HG02798 (cell line): ENCODE measurements around the gene PLD5.
"Not testable (repeated sequence)": the region's sequence is repeated elsewhere in the genome, so short reads cannot be mapped to it uniquely, and the experiment has no call there.

ENCODE experiments used
- ATAC-seq: cut with Tn5 transposase; IDR thresholded peaks from one replicate; pipeline ENCODE4 v1.9.1; 2021; ENCODE audit warnings: mild to moderate bottlenecking; ENCODE audit not compliant: unreplicated experiment, poor library complexity

PLD5 gene

DNA sequence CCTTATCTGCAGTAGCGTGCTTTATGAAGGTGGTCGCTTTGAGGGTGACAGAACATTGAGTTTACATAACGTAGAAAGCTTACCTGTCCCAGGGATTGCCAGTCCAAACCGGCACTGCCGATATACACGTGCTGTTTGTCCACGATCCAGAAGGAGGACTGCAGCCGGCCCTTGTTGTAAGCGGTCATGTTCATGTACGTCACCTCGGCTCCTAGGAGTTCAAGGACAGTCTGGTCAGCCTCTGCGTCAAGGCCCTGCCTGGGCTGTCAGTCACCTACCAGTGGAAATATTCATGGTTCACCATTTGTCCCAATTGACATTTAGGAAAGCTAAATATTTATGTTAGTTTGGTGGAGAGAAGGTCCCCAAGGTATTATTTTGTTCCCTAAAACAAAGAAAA, 304.6 kb downstream of the PLD5 start:
- no peak for ATAC-seq

- no peak for ATAC-seq
Measured at GRCh38 chr1:242219298-242219901, 305.1 kb downstream of the PLD5 start.

- ATAC-seq = no peak
Measured at GRCh38 chr1:242216368-242216767, 308.1 kb downstream of the PLD5 start.

GRCh38 chr1:242214455-242214854, 310.0 kb downstream of the PLD5 start:
- ATAC-seq = not testable (repeated sequence)

GRCh38 chr1:242212961-242213360, 311.5 kb downstream of the PLD5 start:
- not testable (repeated sequence) for ATAC-seq

DNA sequence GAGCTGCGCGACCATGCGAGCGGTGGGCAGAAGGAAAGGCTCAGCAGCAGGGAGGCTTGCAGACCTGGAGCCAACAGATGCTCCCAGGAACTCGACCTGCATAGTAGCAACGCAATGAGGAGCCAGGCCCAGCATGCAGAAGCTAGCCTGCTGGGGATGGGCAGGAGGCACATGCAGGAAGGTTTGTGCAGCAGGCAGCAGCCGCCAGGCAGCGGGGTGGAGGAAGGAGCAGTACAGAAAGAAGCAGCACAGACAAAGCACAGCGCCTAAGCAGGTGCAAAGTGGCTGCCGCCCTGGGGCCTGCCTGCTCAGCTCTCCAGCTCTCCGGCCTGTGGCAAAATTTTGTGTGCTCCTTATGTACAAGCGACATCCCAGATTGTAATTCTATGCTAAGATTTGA, 312.1 kb downstream of the PLD5 start:
- ATAC-seq = no peak

- ATAC-seq = no peak
Measured at GRCh38 chr1:242211254-242212022, 313.1 kb downstream of the PLD5 start.

GRCh38 chr1:242210316-242210715, 314.2 kb downstream of the PLD5 start:
- ATAC-seq = not testable (repeated sequence)

GRCh38 chr1:242209063-242209462, 315.4 kb downstream of the PLD5 start:
- ATAC-seq = no peak

DNA sequence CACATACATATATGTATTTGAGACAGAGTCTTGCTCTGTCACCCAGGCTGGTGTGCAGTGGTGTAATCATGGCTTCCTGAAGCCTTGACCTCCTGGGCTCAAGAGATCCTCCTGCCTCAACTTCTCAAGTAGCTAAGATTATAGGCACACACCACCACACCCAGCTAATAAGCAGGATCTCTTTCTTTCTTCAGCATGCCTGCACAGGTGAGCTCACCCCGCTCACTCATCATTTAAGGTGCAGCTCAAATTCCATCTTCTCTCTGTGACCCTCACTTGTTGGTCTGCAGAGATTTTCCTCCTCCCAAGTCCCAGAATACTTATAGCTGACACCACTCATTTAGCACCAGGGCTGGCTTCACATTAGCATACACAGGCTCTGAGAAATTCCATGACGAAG, 316.5 kb downstream of the PLD5 start:
- no peak for ATAC-seq

DNA sequence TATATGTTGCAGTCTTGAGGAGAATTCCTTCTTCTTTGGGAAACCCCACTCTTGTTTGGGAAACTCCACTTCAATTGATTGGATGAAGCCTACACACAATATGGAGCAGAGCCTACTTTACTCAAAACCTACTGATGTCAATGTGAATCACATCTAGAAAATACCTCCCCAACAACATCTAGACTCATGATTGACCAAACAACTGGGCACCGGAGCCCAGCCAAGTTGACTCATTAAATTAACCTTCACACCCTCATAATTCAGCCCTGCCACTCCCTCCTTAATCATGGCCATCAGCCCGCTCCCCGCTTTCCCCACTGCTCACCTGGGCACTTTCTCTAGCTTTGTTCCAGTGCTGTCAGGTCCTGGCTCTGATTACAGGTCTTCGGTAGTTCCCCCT, 317.5 kb downstream of the PLD5 start:
- ATAC-seq = no peak

- no peak for ATAC-seq
Measured at GRCh38 chr1:242205622-242206489, 318.6 kb downstream of the PLD5 start.

- ATAC-seq = no peak
Measured at GRCh38 chr1:242203262-242203661, 321.2 kb downstream of the PLD5 start.

GRCh38 chr1:242201090-242201489, 323.4 kb downstream of the PLD5 start:
- no peak for ATAC-seq

DNA sequence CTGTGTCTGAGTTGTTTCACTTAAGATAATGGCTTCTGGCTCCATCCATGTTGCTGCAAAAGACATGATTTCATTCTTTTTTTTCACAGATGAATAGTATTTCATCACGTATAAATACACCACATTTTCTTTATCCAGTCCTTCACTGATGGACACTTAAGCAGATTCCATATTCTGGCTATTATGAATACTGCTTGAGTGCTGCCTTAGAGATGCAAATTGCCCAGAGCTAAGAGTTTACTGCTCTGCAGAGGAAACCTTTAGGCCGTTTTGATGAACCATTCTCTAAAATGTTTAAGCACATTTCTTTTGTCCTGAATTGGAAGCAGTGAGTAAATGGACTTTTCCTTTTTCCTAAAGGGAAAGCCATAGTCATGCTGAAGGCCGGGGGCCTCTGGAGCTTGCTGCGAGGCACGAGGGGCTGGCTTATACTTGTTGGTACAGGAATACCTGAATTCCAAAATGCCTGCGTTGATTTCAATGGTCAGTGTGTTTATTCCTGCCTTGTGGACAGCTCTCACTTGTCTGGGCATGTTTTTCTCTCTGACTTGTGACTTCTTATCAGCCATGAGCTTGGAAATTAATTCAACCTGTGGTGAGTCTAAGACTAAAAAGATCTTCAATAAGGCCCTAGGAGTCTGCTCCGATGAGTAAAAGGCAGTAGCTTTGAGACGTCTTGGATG, 324.6 kb downstream of the PLD5 start:
- ATAC-seq = no peak

DNA sequence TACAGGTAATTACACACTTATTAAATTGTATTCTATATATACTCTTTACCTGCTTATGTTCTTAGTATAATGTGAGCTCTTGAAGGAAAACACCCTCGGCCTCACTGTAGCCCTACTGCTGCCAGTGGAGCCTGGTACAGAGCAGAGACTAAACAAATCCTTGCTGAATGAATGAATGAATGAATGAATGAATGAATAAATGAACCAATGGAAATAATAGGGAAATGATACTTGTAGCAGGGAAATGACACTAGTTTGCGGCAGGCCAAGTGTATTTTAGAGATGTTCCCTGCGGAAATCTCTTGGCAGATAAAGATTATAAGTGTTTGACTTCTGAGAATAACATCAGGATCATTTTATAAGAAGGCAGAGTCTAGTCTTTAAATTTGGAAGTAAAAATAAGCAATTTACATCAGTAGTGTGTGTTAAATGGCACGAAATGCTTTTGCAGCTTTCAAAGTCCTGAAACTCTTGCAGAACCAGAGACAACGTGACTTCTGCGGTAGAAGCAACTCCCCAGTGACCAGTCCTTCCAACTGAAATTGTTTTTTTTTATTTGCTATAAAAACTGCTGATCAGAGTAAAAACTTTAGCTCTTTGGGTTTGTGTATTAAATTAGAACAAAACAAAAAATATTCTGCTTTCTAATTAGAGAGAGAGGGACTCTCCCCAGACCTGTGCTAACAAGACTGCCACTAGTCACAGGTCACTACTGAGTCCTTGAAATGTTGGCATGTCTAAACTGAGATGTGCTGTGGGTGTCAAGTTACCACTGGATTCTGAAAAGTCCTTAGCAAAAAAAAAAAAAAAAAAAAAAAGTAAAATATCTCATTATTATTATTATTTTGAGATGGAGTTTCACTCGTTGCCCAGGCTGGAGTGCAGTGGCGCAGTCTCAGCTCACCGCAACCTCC, 326.3 kb downstream of the PLD5 start:
- no peak for ATAC-seq

- ATAC-seq = no peak
Measured at GRCh38 chr1:242196914-242197313, 327.6 kb downstream of the PLD5 start.

GRCh38 chr1:242196101-242196500, 328.4 kb downstream of the PLD5 start:
- no peak for ATAC-seq

- no peak for ATAC-seq
Measured at GRCh38 chr1:242189591-242189990, 334.9 kb downstream of the PLD5 start.

DNA sequence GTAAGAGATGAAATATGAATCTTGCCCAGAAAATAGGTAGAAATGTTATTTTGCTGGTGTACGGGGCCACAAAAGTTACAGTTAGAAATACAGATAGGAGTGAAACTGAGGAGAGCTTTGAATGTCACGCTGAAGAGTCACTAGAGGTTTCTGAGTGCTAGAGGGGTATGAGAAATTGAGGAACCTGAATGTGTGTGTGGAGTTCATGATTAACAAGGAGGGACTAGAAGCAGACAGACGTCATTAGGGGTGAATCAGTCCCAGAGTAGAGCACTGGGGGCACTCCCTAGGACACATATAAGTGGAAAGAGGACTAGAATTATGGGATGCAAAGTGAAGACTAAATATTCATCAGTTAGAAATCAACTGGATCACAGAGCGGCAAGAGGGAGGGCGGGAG, 336.7 kb downstream of the PLD5 start:
- ATAC-seq = peak; percentile 76
